ENCODE results near the gene FLOT1. TPM values are rescaled to one million over a fixed set of nuclear protein-coding genes. Genes with fewer than 3 reads are reported as not detected.
"Not testable (repeated sequence)": the region's sequence is repeated elsewhere in the genome, so short reads cannot be mapped to it uniquely, and the experiment has no call there.

The FLOT1 gene
- total RNA-seq, 1 donor from 2014 or later, result 120 TPM

- not testable (repeated sequence) for DNase-seq (ENCODE audit: extremely low read depth, low read depth, low spot score)
Measured at GRCh38 chr6:30723843-30724741, 18.4 kb downstream of the FLOT1 start.

- DNase-seq (ENCODE audit: extremely low read depth, low read depth, low spot score), result not testable (repeated sequence)
Measured at GRCh38 chr6:30723159-30723842, 19.2 kb downstream of the FLOT1 start.

- DNase-seq (ENCODE audit: extremely low read depth, low read depth, low spot score), result no peak
Measured at GRCh38 chr6:30722280-30723112, 20.0 kb downstream of the FLOT1 start.

- not testable (repeated sequence) for DNase-seq (ENCODE audit: extremely low read depth, low read depth, low spot score)
Measured at GRCh38 chr6:30722025-30722279, 20.5 kb downstream of the FLOT1 start.

- no peak for DNase-seq (ENCODE audit: extremely low read depth, low read depth, low spot score)
Measured at GRCh38 chr6:30721198-30722024, 21.1 kb downstream of the FLOT1 start.

GRCh38 chr6:30720738-30721197, 21.7 kb downstream of the FLOT1 start:
- no peak for DNase-seq (ENCODE audit: extremely low read depth, low read depth, low spot score)

- DNase-seq (ENCODE audit: extremely low read depth, low read depth, low spot score), result no peak
Measured at GRCh38 chr6:30719791-30720737, 22.4 kb downstream of the FLOT1 start, which contains the start of gene TUBB. TUBB (plus strand) TSS chr6:30720352; CDS start chr6:30720507, 155 bp downstream.

GRCh38 chr6:30719356-30719755, 23.1 kb downstream of the FLOT1 start:
- DNase-seq (ENCODE audit: extremely low read depth, low read depth, low spot score), result no peak

GRCh38 chr6:30717845-30718720, 24.4 kb downstream of the FLOT1 start:
- not testable (repeated sequence) for DNase-seq (ENCODE audit: extremely low read depth, low read depth, low spot score)

GRCh38 chr6:30717129-30717844, 25.2 kb downstream of the FLOT1 start, which contains the start of gene MDC1:
MDC1 (minus strand) TSS chr6:30717281; CDS start chr6:30715175, 2,106 bp downstream.
- peak; percentile 98 for DNase-seq (ENCODE audit: extremely low read depth, low read depth, low spot score)

- DNase-seq (ENCODE audit: extremely low read depth, low read depth, low spot score), result no peak
Measured at GRCh38 chr6:30716879-30717128, 25.7 kb downstream of the FLOT1 start.

GRCh38 chr6:30714263-30714662, 28.2 kb downstream of the FLOT1 start:
- DNase-seq (ENCODE audit: extremely low read depth, low read depth, low spot score), result no peak

- no peak for DNase-seq (ENCODE audit: extremely low read depth, low read depth, low spot score)
Measured at GRCh38 chr6:30712441-30712945, 30.0 kb downstream of the FLOT1 start.

GRCh38 chr6:30711758-30712380, 30.6 kb downstream of the FLOT1 start:
- DNase-seq (ENCODE audit: extremely low read depth, low read depth, low spot score), result no peak

GRCh38 chr6:30709101-30709868, 33.2 kb downstream of the FLOT1 start:
- DNase-seq (ENCODE audit: extremely low read depth, low read depth, low spot score), result no peak

- no peak for DNase-seq (ENCODE audit: extremely low read depth, low read depth, low spot score)
Measured at GRCh38 chr6:30707281-30707850, 35.1 kb downstream of the FLOT1 start.
